HEK293 (cell line): ENCODE data around the gene GRK2.
A peak's percentile ranks its signal among the peaks of the same experiment; 100 is the strongest.

Experiments used
- CTCF ChIA-PET: fragments of 350-600 bp; formaldehyde crosslinking; extraction: SDS; loops from one replicate; lab custom pipeline; 2021; ENCODE audit warnings: antibody characterized with exemption; lab: Yijun Ruan, JAX
- POLR2A ChIA-PET: fragments of 300-600 bp; formaldehyde crosslinking; extraction: SDS; loops from one replicate; lab custom pipeline; 2020; ENCODE audit warnings: antibody characterized with exemption, inconsistent platforms; lab: Yijun Ruan, JAX
- H3K27ac ChIP-seq: fragments of 200-500 bp; sonication (Bioruptor generic); 2 replicates; pipeline ENCODE4 v1.5.1; 2014; ENCODE audit warnings: low read depth, low read length, control low read depth, inconsistent platforms; ENCODE audit errors: extremely low read depth
- H3K36me3 ChIP-seq, 2 experiments: fragments of 200-500 bp in 1 of 2; sonication (Bioruptor generic) in 1 of 2; 1 replicate in 1 of 2; 2 replicates in 1 of 2; pipeline ENCODE4 v1.5.1; 2014 to 2017; ENCODE audit warnings: inconsistent platforms in 2 of 2, low read length in 2 of 2; ENCODE audit not compliant: control insufficient read depth in 2 of 2, insufficient read depth in 1 of 2
- H3K4me1 ChIP-seq: fragments of 200-500 bp; sonication (Bioruptor generic); 2 replicates; pipeline ENCODE4 v1.5.1; 2014; ENCODE audit warnings: mild to moderate bottlenecking, low read length, inconsistent platforms; ENCODE audit not compliant: control insufficient read depth, insufficient read depth
- H3K4me3 ChIP-seq: 2 replicates; pipeline ENCODE4 v1.5.1; 2011; ENCODE audit warnings: low read depth, mild to moderate bottlenecking, control low read depth, low read length, moderate library complexity
- H3K9me3 ChIP-seq: fragments of 200-500 bp; sonication (Bioruptor generic); 2 replicates; pipeline ENCODE4 v1.5.1; 2014; ENCODE audit warnings: low read depth, low read length, inconsistent platforms; ENCODE audit not compliant: control insufficient read depth, insufficient read depth
- FEZF1 ChIP-seq: fragments of 450-650 bp; formaldehyde crosslinking; IDR thresholded peaks from 2 replicates; pipeline ENCODE4 v1.5.1; 2016; ENCODE audit warnings: missing biosample characterization, missing genetic modification characterization
- GLIS2 ChIP-seq: fragments of 450-650 bp; formaldehyde crosslinking; IDR thresholded peaks from 2 replicates; pipeline ENCODE4 v1.5.1; 2016; ENCODE audit warnings: missing biosample characterization, missing genetic modification characterization
- IKZF3 ChIP-seq: fragments of 450-650 bp; IDR thresholded peaks from 2 replicates; pipeline ENCODE4 v1.5.0; 2018; ENCODE audit warnings: missing biosample characterization, mild to moderate bottlenecking, missing genetic modification characterization, moderate library complexity
- KLF7 ChIP-seq: fragments of 450-650 bp; formaldehyde crosslinking; IDR thresholded peaks from 2 replicates; pipeline ENCODE4 v1.5.1; 2016; ENCODE audit warnings: missing biosample characterization, missing genetic modification characterization, borderline replicate concordance
- KLF8 ChIP-seq: fragments of 450-650 bp; formaldehyde crosslinking; IDR thresholded peaks from 2 replicates; pipeline ENCODE4 v1.5.1; 2016; ENCODE audit warnings: missing biosample characterization, missing genetic modification characterization
- OVOL3 ChIP-seq: fragments of 450-650 bp; formaldehyde crosslinking; IDR thresholded peaks from 2 replicates; pipeline ENCODE4 v1.5.1; 2016; ENCODE audit warnings: missing biosample characterization, missing genetic modification characterization
- ZBTB7A ChIP-seq: fragments of 450-650 bp; formaldehyde crosslinking; IDR thresholded peaks from 2 replicates; pipeline ENCODE4 v1.5.1; 2016; ENCODE audit warnings: low read depth, missing biosample characterization, missing genetic modification characterization
- ZBTB8A ChIP-seq: fragments of 450-650 bp; formaldehyde crosslinking; IDR thresholded peaks from 2 replicates; pipeline ENCODE4 v1.5.1; 2016; ENCODE audit warnings: missing biosample characterization, missing genetic modification characterization
- ZEB2 ChIP-seq: fragments of 450-650 bp; formaldehyde crosslinking; IDR thresholded peaks from 2 replicates; pipeline ENCODE4 v1.5.1; 2016; ENCODE audit warnings: missing biosample characterization, missing genetic modification characterization
- ZIC2 ChIP-seq: fragments of 450-650 bp; formaldehyde crosslinking; IDR thresholded peaks from 2 replicates; pipeline ENCODE4 v1.5.1; 2016; ENCODE audit warnings: missing biosample characterization, missing genetic modification characterization
- ZNF112 ChIP-seq: fragments of 450-650 bp; formaldehyde crosslinking; IDR thresholded peaks from 2 replicates; pipeline ENCODE4 v1.5.0; 2017; ENCODE audit warnings: missing biosample characterization, missing genetic modification characterization
- ZNF133 ChIP-seq: fragments of 450-650 bp; formaldehyde crosslinking; IDR thresholded peaks from 2 replicates; pipeline ENCODE4 v1.5.1; 2016; ENCODE audit warnings: missing biosample characterization, missing genetic modification characterization
- ZNF140 ChIP-seq: fragments of 450-650 bp; formaldehyde crosslinking; IDR thresholded peaks from 2 replicates; pipeline ENCODE4 v1.5.1; 2016; ENCODE audit warnings: missing biosample characterization, missing genetic modification characterization
- ZNF19 ChIP-seq: fragments of 450-650 bp; formaldehyde crosslinking; IDR thresholded peaks from 2 replicates; pipeline ENCODE4; 2016; ENCODE audit warnings: missing biosample characterization, missing genetic modification characterization, low read depth
- ZNF292 ChIP-seq: fragments of 450-650 bp; formaldehyde crosslinking; IDR thresholded peaks from 2 replicates; pipeline ENCODE4 v1.5.1; 2016; ENCODE audit warnings: low read depth, missing biosample characterization, missing genetic modification characterization, borderline replicate concordance
- ZNF324 ChIP-seq: fragments of 450-650 bp; formaldehyde crosslinking; IDR thresholded peaks from 2 replicates; pipeline ENCODE4 v1.5.1; 2016; ENCODE audit warnings: missing biosample characterization, missing genetic modification characterization
- ZNF335 ChIP-seq: fragments of 450-650 bp; formaldehyde crosslinking; conservative IDR thresholded peaks from 2 replicates; pipeline ENCODE4 v1.5.1; 2016; ENCODE audit warnings: missing biosample characterization, missing genetic modification characterization
- ZNF394 ChIP-seq: fragments of 450-650 bp; formaldehyde crosslinking; IDR thresholded peaks from 2 replicates; pipeline ENCODE4 v1.5.1; 2016; ENCODE audit warnings: missing biosample characterization, missing genetic modification characterization, mild to moderate bottlenecking, moderate library complexity, borderline replicate concordance
- ZNF521 ChIP-seq: fragments of 450-650 bp; formaldehyde crosslinking; IDR thresholded peaks from 2 replicates; pipeline ENCODE4 v1.5.1; 2017; ENCODE audit warnings: missing biosample characterization, mild to moderate bottlenecking, missing genetic modification characterization
- ZNF571 ChIP-seq: fragments of 450-650 bp; formaldehyde crosslinking; IDR thresholded peaks from 2 replicates; pipeline ENCODE4 v1.5.0; 2017; ENCODE audit warnings: missing biosample characterization, missing genetic modification characterization
- ZNF624 ChIP-seq: fragments of 450-650 bp; formaldehyde crosslinking; IDR thresholded peaks from 2 replicates; pipeline ENCODE4 v1.5.1; 2017; ENCODE audit warnings: missing biosample characterization, missing genetic modification characterization
- ZNF629 ChIP-seq: fragments of 450-650 bp; formaldehyde crosslinking; IDR thresholded peaks from 2 replicates; pipeline ENCODE4 v1.5.1; 2017; ENCODE audit warnings: missing biosample characterization, missing genetic modification characterization
- ZNF776 ChIP-seq: fragments of 450-650 bp; formaldehyde crosslinking; IDR thresholded peaks from 2 replicates; pipeline ENCODE4 v1.5.0; 2017; ENCODE audit warnings: missing biosample characterization, missing genetic modification characterization, borderline replicate concordance
- ZNF837 ChIP-seq: fragments of 450-650 bp; formaldehyde crosslinking; IDR thresholded peaks from 2 replicates; pipeline ENCODE4 v1.5.1; 2016; ENCODE audit warnings: missing biosample characterization, missing genetic modification characterization
- TF ChIP-seq, protein P1 (sequence below): fragments of 450-650 bp; formaldehyde crosslinking; IDR thresholded peaks from 2 replicates; pipeline ENCODE4 v1.5.1; 2016; ENCODE audit warnings: missing biosample characterization, missing genetic modification characterization
- TF ChIP-seq, protein P2 (sequence below): fragments of 450-650 bp; formaldehyde crosslinking; IDR thresholded peaks from 2 replicates; pipeline ENCODE4 v1.5.1; 2016; ENCODE audit warnings: missing biosample characterization, missing genetic modification characterization
- TF ChIP-seq, protein P3 (sequence below): fragments of 450-650 bp; formaldehyde crosslinking; IDR thresholded peaks from 2 replicates; pipeline ENCODE4; 2016; ENCODE audit warnings: missing biosample characterization, missing genetic modification characterization
- TF ChIP-seq, protein P4 (sequence below): fragments of 450-650 bp; formaldehyde crosslinking; optimal IDR thresholded peaks from 2 replicates; pipeline ENCODE3; 2016; ENCODE audit warnings: missing biosample characterization, mild to moderate bottlenecking, missing genetic modification characterization
- TF ChIP-seq, protein P5 (sequence below): fragments of 450-650 bp; formaldehyde crosslinking; IDR thresholded peaks from 2 replicates; pipeline ENCODE4 v1.5.1; 2016; ENCODE audit warnings: missing biosample characterization, missing genetic modification characterization

The GRK2 gene

DNA sequence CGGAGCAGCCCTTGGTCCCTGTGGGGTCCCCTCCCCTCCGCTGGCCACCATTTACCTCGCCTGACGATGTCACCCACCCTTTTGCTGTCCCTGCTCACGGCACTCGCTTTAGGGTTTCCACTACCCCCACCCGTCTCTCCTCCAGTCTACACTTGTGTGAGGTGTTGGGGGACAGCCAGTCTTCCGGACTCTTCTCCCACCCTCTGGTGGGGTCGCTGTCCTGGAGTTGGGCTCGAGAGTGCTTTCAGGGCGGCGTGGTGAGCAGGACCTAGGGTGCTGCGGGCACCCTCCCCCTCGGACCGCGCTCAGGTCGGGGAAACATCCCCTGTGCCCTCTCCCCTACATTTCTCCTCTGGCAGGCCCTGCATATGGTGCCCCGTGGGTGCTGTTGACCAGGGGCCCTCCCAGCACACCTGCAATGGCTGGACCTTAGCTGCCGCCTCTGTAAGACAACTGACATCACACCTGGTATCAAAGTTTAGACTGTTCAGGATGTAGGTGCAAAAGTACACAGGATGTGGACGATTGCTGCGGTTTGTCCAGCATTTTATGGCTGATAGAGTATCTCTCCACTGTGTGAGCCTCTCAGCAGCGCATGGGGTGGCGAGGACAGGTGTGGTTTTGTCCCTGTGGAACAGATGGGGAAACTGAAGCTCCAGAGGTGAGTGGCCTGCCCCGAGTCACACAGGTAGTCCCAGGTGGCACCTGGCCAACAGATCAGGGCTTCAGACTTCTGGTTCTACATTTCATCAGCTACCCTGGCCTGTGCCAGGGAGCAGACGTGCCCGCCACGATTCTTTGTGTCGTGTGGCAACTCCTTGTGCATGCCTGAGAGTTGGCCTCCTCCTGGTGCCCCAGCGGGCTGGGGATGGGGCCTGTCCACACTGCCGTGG is 1.2 kb downstream of the GRK2 start:
- no peaks in the 10 kb centered on the region for H3K4me1 ChIP-seq
- peak overlapping the region; percentile 73 for H3K4me3 ChIP-seq
- H3K27ac ChIP-seq, result peak overlapping the region; percentile 76; the same call in 1 of the 2 replicates
- ChIA-PET CTCF (interaction anchor here (0.6 to 3.1 kb wide), 8 partner anchors 10 to 554 kb away, joined by 3 to 13 read pairs (median 4); no protein-coding TSS in a partner anchor), POLR2A (interaction anchor here (0.9 to 1.3 kb wide), 7 partner anchors 9 to 50 kb away, joined by 3 to 7 read pairs (median 3); partner anchors contain the start of gene ANKRD13D)
- H3K9me3 ChIP-seq, result no peaks in the 10 kb centered on the region
- peaks cover 0 to 42% of the 10 kb centered on the region in 2 experiments; a peak in 1 of 3 replicates for H3K36me3 ChIP-seq
- TF ChIP-seq, protein P1, sequence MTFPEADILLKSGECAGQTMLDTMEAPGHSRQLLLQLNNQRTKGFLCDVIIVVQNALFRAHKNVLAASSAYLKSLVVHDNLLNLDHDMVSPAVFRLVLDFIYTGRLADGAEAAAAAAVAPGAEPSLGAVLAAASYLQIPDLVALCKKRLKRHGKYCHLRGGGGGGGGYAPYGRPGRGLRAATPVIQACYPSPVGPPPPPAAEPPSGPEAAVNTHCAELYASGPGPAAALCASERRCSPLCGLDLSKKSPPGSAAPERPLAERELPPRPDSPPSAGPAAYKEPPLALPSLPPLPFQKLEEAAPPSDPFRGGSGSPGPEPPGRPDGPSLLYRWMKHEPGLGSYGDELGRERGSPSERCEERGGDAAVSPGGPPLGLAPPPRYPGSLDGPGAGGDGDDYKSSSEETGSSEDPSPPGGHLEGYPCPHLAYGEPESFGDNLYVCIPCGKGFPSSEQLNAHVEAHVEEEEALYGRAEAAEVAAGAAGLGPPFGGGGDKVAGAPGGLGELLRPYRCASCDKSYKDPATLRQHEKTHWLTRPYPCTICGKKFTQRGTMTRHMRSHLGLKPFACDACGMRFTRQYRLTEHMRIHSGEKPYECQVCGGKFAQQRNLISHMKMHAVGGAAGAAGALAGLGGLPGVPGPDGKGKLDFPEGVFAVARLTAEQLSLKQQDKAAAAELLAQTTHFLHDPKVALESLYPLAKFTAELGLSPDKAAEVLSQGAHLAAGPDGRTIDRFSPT (tag by site-specific recombination), result no peak
- TF ChIP-seq ZNF112 (tag by site-specific recombination), result no peak
- TF ChIP-seq ZNF394, result no peak
- TF ChIP-seq ZNF776 (tag by site-specific recombination), result no peak
- TF ChIP-seq, protein P2, sequence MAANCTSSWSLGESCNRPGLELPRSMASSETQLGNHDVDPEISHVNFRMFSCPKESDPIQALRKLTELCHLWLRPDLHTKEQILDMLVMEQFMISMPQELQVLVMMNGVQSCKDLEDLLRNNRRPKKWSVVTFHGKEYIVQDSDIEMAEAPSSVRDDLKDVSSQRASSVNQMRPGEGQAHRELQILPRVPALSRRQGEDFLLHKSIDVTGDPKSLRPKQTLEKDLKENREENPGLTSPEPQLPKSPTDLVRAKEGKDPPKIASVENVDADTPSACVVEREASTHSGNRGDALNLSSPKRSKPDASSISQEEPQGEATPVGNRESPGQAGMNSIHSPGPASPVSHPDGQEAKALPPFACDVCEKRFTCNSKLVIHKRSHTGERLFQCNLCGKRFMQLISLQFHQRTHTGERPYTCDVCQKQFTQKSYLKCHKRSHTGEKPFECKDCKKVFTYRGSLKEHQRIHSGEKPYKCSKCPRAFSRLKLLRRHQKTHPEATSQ (tag by site-specific recombination), result no peak
- no peak for TF ChIP-seq OVOL3 (tag by site-specific recombination)
- TF ChIP-seq ZNF335, result 0 out of 2 replicates have a peak, but pooled peaks have one; percentile 37
- TF ChIP-seq GLIS2 (tag by site-specific recombination), result peak; percentile 84
- TF ChIP-seq ZNF140 (tag by site-specific recombination), result no peak
- TF ChIP-seq ZNF521 (tag by site-specific recombination), result no peak
- TF ChIP-seq ZNF292 (tag by site-specific recombination), result no peak
- TF ChIP-seq ZNF571, result no peak
- no peak for TF ChIP-seq FEZF1
- TF ChIP-seq ZEB2 (tag by site-specific recombination), result no peak
- TF ChIP-seq, protein P3, sequence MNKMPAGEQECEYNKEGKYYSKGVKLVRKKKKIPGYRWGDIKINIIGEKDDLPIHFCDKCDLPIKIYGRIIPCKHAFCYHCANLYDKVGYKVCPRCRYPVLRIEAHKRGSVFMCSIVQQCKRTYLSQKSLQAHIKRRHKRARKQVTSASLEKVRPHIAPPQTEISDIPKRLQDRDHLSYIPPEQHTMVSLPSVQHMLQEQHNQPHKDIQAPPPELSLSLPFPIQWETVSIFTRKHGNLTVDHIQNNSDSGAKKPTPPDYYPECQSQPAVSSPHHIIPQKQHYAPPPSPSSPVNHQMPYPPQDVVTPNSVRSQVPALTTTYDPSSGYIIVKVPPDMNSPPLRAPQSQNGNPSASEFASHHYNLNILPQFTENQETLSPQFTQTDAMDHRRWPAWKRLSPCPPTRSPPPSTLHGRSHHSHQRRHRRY (tag by site-specific recombination), result no peak
- no peak for TF ChIP-seq ZIC2 (tag by site-specific recombination)
- TF ChIP-seq, protein P4, sequence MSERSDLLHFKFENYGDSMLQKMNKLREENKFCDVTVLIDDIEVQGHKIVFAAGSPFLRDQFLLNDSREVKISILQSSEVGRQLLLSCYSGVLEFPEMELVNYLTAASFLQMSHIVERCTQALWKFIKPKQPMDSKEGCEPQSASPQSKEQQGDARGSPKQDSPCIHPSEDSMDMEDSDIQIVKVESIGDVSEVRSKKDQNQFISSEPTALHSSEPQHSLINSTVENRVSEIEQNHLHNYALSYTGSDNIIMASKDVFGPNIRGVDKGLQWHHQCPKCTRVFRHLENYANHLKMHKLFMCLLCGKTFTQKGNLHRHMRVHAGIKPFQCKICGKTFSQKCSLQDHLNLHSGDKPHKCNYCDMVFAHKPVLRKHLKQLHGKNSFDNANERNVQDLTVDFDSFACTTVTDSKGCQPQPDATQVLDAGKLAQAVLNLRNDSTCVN (tag by site-specific recombination), result peak; percentile 18
- TF ChIP-seq ZBTB8A (tag by site-specific recombination), result 0 out of 2 replicates have a peak, but pooled peaks have one; percentile 0
- no peak for TF ChIP-seq KLF8 (tag by site-specific recombination)
- 0 out of 2 replicates have a peak, but pooled peaks have one; percentile 47 for TF ChIP-seq ZBTB7A (tag by site-specific recombination)
- no peak for TF ChIP-seq ZNF324 (tag by site-specific recombination)
- no peak for TF ChIP-seq ZNF629 (tag by site-specific recombination)
- TF ChIP-seq ZNF19, result no peak
- TF ChIP-seq IKZF3 (tag by site-specific recombination), result no peak
- TF ChIP-seq ZNF133 (tag by site-specific recombination), result no peak
- TF ChIP-seq ZNF624, result no peak
- TF ChIP-seq KLF7 (tag by site-specific recombination), result no peak
- TF ChIP-seq, protein P5, sequence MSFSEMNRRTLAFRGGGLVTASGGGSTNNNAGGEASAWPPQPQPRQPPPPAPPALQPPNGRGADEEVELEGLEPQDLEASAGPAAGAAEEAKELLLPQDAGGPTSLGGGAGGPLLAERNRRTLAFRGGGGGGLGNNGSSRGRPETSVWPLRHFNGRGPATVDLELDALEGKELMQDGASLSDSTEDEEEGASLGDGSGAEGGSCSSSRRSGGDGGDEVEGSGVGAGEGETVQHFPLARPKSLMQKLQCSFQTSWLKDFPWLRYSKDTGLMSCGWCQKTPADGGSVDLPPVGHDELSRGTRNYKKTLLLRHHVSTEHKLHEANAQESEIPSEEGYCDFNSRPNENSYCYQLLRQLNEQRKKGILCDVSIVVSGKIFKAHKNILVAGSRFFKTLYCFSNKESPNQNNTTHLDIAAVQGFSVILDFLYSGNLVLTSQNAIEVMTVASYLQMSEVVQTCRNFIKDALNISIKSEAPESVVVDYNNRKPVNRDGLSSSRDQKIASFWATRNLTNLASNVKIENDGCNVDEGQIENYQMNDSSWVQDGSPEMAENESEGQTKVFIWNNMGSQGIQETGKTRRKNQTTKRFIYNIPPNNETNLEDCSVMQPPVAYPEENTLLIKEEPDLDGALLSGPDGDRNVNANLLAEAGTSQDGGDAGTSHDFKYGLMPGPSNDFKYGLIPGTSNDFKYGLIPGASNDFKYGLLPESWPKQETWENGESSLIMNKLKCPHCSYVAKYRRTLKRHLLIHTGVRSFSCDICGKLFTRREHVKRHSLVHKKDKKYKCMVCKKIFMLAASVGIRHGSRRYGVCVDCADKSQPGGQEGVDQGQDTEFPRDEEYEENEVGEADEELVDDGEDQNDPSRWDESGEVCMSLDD, result 0 out of 2 replicates have a peak, but pooled peaks have one; percentile 40
- no peak for TF ChIP-seq ZNF837 (tag by site-specific recombination)
